ENCODE data around the gene EIF2D. TPM values are rescaled to one million over a fixed set of nuclear protein-coding genes. Genes with fewer than 3 reads are reported as not detected.

The EIF2D gene
- total and polyA plus RNA-seq, 7 experiments from 2014 or later = 33.5 to 73.0 (median 53.4) TPM

GRCh38 chr1:206555473-206555935, 56.8 kb downstream of the EIF2D start:
- Histone ChIP-seq H3K9me3 (ENCODE audit: control insufficient read depth in 2 of 3, low read length in 3 of 3) (no peaks in the 10 kb centered on the region), H3K4me3 (ENCODE audit: low read length) (peak overlapping the region; percentile 90), H3K27me3 (ENCODE audit: control insufficient read depth in 2 of 2, insufficient read depth in 2 of 2, low read length in 2 of 2) (no peaks in the 10 kb centered on the region), H3K36me3 (ENCODE audit: control insufficient read depth in 2 of 3, insufficient read depth in 3 of 3, low read length in 3 of 3) (peaks cover 0 to 9% (median 6%) of the 10 kb centered on the region in 3 experiments), H3K4me1 (ENCODE audit: control insufficient read depth in 2 of 2, insufficient read depth in 2 of 2, low read length in 2 of 2) (peaks cover 57 to 62% of the 10 kb centered on the region in 2 donors), H3K27ac (ENCODE audit: low read depth, low read length) (peak overlapping the region; percentile 90)
- peaks cover 51 to 74% (median 66%) of the 10 kb centered on the region in 7 donors for H3K4me1 Mint-ChIP-seq
- H3K36me3 Mint-ChIP-seq = peaks cover 0 to 31% (median 10%) of the 10 kb centered on the region in 5 donors
- CTCF ChIA-PET = interaction anchor here (0.8 to 20.4 kb wide), 9 partner anchors 10 to 108 kb away, joined by 3 to 424 read pairs (median 5); no protein-coding TSS in a partner anchor
- no peak for ATAC-seq
- peak overlapping the region; percentile 77 to 99 (median 96) for H3K4me3 Mint-ChIP-seq
- POLR2A ChIA-PET = interaction anchor here (1.0 to 22.2 kb wide), 4 partner anchors 10 to 86 kb away, joined by 3 to 722 read pairs (median 14); partner anchors contain the start of gene IKBKE
- H3K27ac Mint-ChIP-seq = peak overlapping the region; percentile 86 to 97 (median 94)
- no peaks in the 10 kb centered on the region for H3K9me3 Mint-ChIP-seq
- peak in 4 of 9 donors; percentile 24 to 58 (median 46) for DNase-seq
- no peaks in the 10 kb centered on the region for H3K27me3 Mint-ChIP-seq
- intact Hi-C loops (cut with micrococcal nuclease) = loop anchor here (1.0 to 5.0 kb wide), 6 partner anchors 8 to 1268 kb away; partner anchors contain the start of genes CD55 (in 1 of the 2) and FCMR (in 1 of the 2)

DNA sequence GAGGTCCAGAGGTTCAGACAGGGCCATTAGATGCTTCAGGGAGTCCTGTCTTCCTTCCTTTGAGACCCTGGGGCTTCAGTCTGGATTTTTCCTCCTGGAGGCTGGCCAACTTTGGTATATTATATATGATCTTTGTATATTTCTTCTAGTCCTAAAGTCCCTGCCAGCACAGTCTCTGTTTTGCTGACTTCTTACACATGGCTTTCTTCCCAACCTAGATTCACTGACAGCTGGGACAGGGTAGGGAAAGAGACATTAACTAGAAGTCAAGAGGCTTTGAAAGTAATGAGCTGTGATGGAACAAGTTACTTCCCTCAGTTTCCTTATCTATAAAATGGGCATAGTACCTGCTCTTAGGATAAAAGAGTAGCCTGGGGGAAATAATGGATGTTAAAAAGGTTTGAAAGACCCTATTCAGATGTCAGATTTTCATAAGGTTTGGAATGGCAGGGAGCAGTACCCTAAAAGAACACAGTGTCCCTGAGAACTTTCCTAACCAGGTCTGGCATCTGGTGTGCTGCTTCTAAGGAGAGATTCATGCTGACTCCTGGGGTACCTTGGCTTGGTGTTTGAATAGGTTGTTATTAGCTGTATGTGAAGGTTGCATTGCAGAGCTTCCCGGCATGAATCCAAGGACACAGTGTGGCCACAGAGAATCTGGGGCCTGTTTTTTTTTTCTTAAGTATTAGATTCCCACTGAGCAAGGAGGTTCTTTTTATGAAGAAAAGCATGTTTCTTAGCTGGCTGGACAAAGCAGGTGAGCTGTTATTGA, 57.4 kb downstream of the EIF2D start:
- CTCF ChIA-PET = interaction anchor here (0.8 to 20.4 kb wide), 9 partner anchors 9 to 109 kb away, joined by 3 to 424 read pairs (median 5); no protein-coding TSS in a partner anchor
- intact Hi-C loops (cut with micrococcal nuclease) = loop anchor here (1.0 to 5.0 kb wide), 6 partner anchors 8 to 1268 kb away; partner anchors contain the start of genes CD55 (in 1 of the 2) and FCMR (in 1 of the 2)
- ATAC-seq = no peak

GRCh38 chr1:206554211-206554610, 58.1 kb downstream of the EIF2D start:
- H3K4me3 Mint-ChIP-seq = peak overlapping the region in 5 of 10 donors; percentile 4 to 98 (median 54)
- ChIA-PET POLR2A (interaction anchor here (0.9 to 22.2 kb wide), 7 partner anchors 13 to 85 kb away, joined by 3 to 722 read pairs (median 3); partner anchors contain the start of genes EIF2D and IKBKE), CTCF (interaction anchor here (0.9 to 20.4 kb wide), 7 partner anchors 8 to 75 kb away, joined by 3 to 424 read pairs (median 5); no protein-coding TSS in a partner anchor)
- Histone ChIP-seq H3K9me3 (ENCODE audit: control insufficient read depth in 2 of 3, low read length in 3 of 3) (no peaks in the 10 kb centered on the region), H3K27me3 (ENCODE audit: control insufficient read depth in 2 of 2, insufficient read depth in 2 of 2, low read length in 2 of 2) (no peaks in the 10 kb centered on the region), H3K36me3 (ENCODE audit: control insufficient read depth in 2 of 3, insufficient read depth in 3 of 3, low read length in 3 of 3) (peaks cover 0 to 8% (median 0%) of the 10 kb centered on the region in 3 experiments), H3K27ac (ENCODE audit: low read depth, low read length) (peak overlapping the region; percentile 90), H3K4me3 (ENCODE audit: low read length) (no peak overlapping the region), H3K4me1 (ENCODE audit: control insufficient read depth in 2 of 2, insufficient read depth in 2 of 2, low read length in 2 of 2) (peaks cover 51% of the 10 kb centered on the region in 2 donors)
- H3K36me3 Mint-ChIP-seq = peaks cover 0 to 18% (median 6%) of the 10 kb centered on the region in 5 donors
- no peak for DNase-seq
- intact Hi-C loops (cut with micrococcal nuclease) = no loop called here
- ATAC-seq = no peak
- peak overlapping the region; percentile 25 to 97 (median 92) for H3K27ac Mint-ChIP-seq
- H3K27me3 Mint-ChIP-seq = no peaks in the 10 kb centered on the region
- no peaks in the 10 kb centered on the region for H3K9me3 Mint-ChIP-seq
- H3K4me1 Mint-ChIP-seq = peaks cover 43 to 67% (median 54%) of the 10 kb centered on the region in 7 donors

More for the DNA sequence above, 57.4 kb downstream of the EIF2D start:
- no peak for DNase-seq
- peak overlapping the region; percentile 77 to 99 (median 96) for H3K4me3 Mint-ChIP-seq
- H3K27ac ChIP-seq (ENCODE audit: low read depth, low read length) = peak overlapping the region; percentile 90
- no peaks in the 10 kb centered on the region for H3K9me3 Mint-ChIP-seq
- no peaks in the 10 kb centered on the region for H3K27me3 Mint-ChIP-seq
- peaks cover 0 to 8% (median 0%) of the 10 kb centered on the region in 3 experiments for H3K36me3 ChIP-seq (ENCODE audit: control insufficient read depth in 2 of 3, insufficient read depth in 3 of 3, low read length in 3 of 3)
- H3K36me3 Mint-ChIP-seq = peaks cover 0 to 25% (median 9%) of the 10 kb centered on the region in 5 donors
- H3K4me3 ChIP-seq (ENCODE audit: low read length) = peak overlapping the region; percentile 90
- H3K27me3 ChIP-seq (ENCODE audit: control insufficient read depth in 2 of 2, insufficient read depth in 2 of 2, low read length in 2 of 2) = no peaks in the 10 kb centered on the region
- peaks cover 55 to 56% of the 10 kb centered on the region in 2 donors for H3K4me1 ChIP-seq (ENCODE audit: control insufficient read depth in 2 of 2, insufficient read depth in 2 of 2, low read length in 2 of 2)
- peaks cover 48 to 73% (median 59%) of the 10 kb centered on the region in 7 donors for H3K4me1 Mint-ChIP-seq
- POLR2A ChIA-PET = interaction anchor here (0.9 to 22.2 kb wide), 6 partner anchors 9 to 85 kb away, joined by 3 to 722 read pairs (median 4); partner anchors contain the start of gene IKBKE
- peak overlapping the region; percentile 86 to 97 (median 94) for H3K27ac Mint-ChIP-seq
- H3K9me3 ChIP-seq (ENCODE audit: control insufficient read depth in 2 of 3, low read length in 3 of 3) = no peaks in the 10 kb centered on the region

- H3K27me3 ChIP-seq (ENCODE audit: control insufficient read depth in 2 of 2, insufficient read depth in 2 of 2, low read length in 2 of 2) = no peaks in the 10 kb centered on the region
- POLR2A ChIA-PET = interaction anchor here (0.9 to 22.2 kb wide), 4 partner anchors 22 to 89 kb away, joined by 3 to 722 read pairs (median 4); partner anchors contain the start of genes EIF2D and IKBKE
- peak overlapping the region; percentile 86 to 98 (median 92) for H3K27ac Mint-ChIP-seq
Observed at GRCh38 chr1:206551986-206552326, 60.3 kb downstream of the EIF2D start.

GRCh38 chr1:206551296-206551985, 60.8 kb downstream of the EIF2D start:
- Histone ChIP-seq H3K4me3 (ENCODE audit: low read length) (no peak overlapping the region), H3K36me3 (ENCODE audit: control insufficient read depth in 2 of 3, insufficient read depth in 3 of 3, low read length in 3 of 3) (no peaks in the 10 kb centered on the region), H3K27me3 (ENCODE audit: control insufficient read depth in 2 of 2, insufficient read depth in 2 of 2, low read length in 2 of 2) (no peaks in the 10 kb centered on the region), H3K4me1 (ENCODE audit: control insufficient read depth in 2 of 2, insufficient read depth in 2 of 2, low read length in 2 of 2) (peaks cover 49 to 50% of the 10 kb centered on the region in 2 donors), H3K9me3 (ENCODE audit: control insufficient read depth in 2 of 3, low read length in 3 of 3) (no peaks in the 10 kb centered on the region), H3K27ac (ENCODE audit: low read depth, low read length) (peak overlapping the region; percentile 69)
- Mint-ChIP-seq H3K4me1 (peaks cover 44 to 72% (median 53%) of the 10 kb centered on the region in 7 donors), H3K4me3 (peak overlapping the region in 3 of 10 donors; percentile 71 to 81 (median 78)), H3K27me3 (no peaks in the 10 kb centered on the region), H3K9me3 (no peaks in the 10 kb centered on the region), H3K27ac (peak overlapping the region; percentile 86 to 98 (median 92)), H3K36me3 (peaks cover 0 to 5% (median 0%) of the 10 kb centered on the region in 5 donors)
- ChIA-PET CTCF (interaction anchor here (0.6 to 20.4 kb wide), 15 partner anchors 9 to 887 kb away, joined by 3 to 424 read pairs (median 4); partner anchors contain the start of genes EIF2D and IKBKE), POLR2A (interaction anchor here (0.9 to 22.2 kb wide), 4 partner anchors 22 to 88 kb away, joined by 3 to 722 read pairs (median 4); partner anchors contain the start of genes EIF2D and IKBKE)
- DNase-seq (no peak), ATAC-seq (no peak)
- intact Hi-C loops (cut with micrococcal nuclease) = no loop called here

More at GRCh38 chr1:206551986-206552326, 60.3 kb downstream of the EIF2D start:
- peak overlapping the region; percentile 5 to 82 (median 72) for H3K4me3 Mint-ChIP-seq
- Histone ChIP-seq H3K9me3 (ENCODE audit: control insufficient read depth in 2 of 3, low read length in 3 of 3) (no peaks in the 10 kb centered on the region), H3K4me1 (ENCODE audit: control insufficient read depth in 2 of 2, insufficient read depth in 2 of 2, low read length in 2 of 2) (peaks cover 51% of the 10 kb centered on the region in 2 donors), H3K36me3 (ENCODE audit: control insufficient read depth in 2 of 3, insufficient read depth in 3 of 3, low read length in 3 of 3) (no peaks in the 10 kb centered on the region), H3K27ac (ENCODE audit: low read depth, low read length) (peak overlapping the region; percentile 69), H3K4me3 (ENCODE audit: low read length) (peak overlapping the region; percentile 9)
- CTCF ChIA-PET = interaction anchor here (0.6 to 20.4 kb wide), 15 partner anchors 9 to 887 kb away, joined by 3 to 424 read pairs (median 3); partner anchors contain the start of genes EIF2D and IKBKE
- intact Hi-C loops (cut with micrococcal nuclease) = loop anchor here (1.0 to 2.0 kb wide), 5 partner anchors 8 to 61 kb away; partner anchors contain the start of gene EIF2D (in 2 of the 2)
- H3K4me1 Mint-ChIP-seq = peaks cover 46 to 71% (median 54%) of the 10 kb centered on the region in 7 donors
- peak; percentile 93 for ATAC-seq
- peak; percentile 44 to 87 (median 80) for DNase-seq
- no peaks in the 10 kb centered on the region for H3K9me3 Mint-ChIP-seq
- peaks cover 0 to 5% (median 0%) of the 10 kb centered on the region in 5 donors for H3K36me3 Mint-ChIP-seq
- no peaks in the 10 kb centered on the region for H3K27me3 Mint-ChIP-seq
